CD8-positive, alpha-beta memory T cell (primary cell): ENCODE results near the gene ASTN2. TPM values are rescaled to one million over a fixed set of nuclear protein-coding genes. Genes with fewer than 3 reads are reported as not detected.
A peak's percentile ranks its signal among the peaks of the same experiment; 100 is the strongest.

Source experiments
- CTCF ChIA-PET: fragments of 350-600 bp; sonication (Branson Sonifier 250); formaldehyde crosslinking; loops from one replicate; lab custom pipeline; 2021; ENCODE audit warnings: antibody characterized with exemption; lab: Charles Lee
- POLR2A ChIA-PET: fragments of 350-600 bp; sonication (Branson Sonifier 250); formaldehyde crosslinking; loops from one replicate; lab custom pipeline; 2021; ENCODE audit warnings: antibody characterized with exemption; lab: Charles Lee
- DNase-seq, 5 donors: peaks; one replicate each; pipeline versions ENCODE4 v3.0.0 to v3.0.0-alpha.2; 2020 to 2022; ENCODE audit warnings: mixed read lengths in 1 of 5
- H3K27ac ChIP-seq: one replicate; pipeline ENCODE4 v1.7.0; 2013; ENCODE audit warnings: low read depth, mild to moderate bottlenecking, low read length, moderate library complexity
- H3K27me3 ChIP-seq: 2 replicates; pipeline ENCODE4 v1.7.0; 2013; ENCODE audit warnings: low read length, mild to moderate bottlenecking; ENCODE audit not compliant: insufficient read depth, poor library complexity, severe bottlenecking
- H3K36me3 ChIP-seq: 2 replicates; pipeline ENCODE4 v1.7.0; 2013; ENCODE audit warnings: mild to moderate bottlenecking, low read length, moderate library complexity; ENCODE audit not compliant: insufficient read depth
- H3K4me1 ChIP-seq: 2 replicates; pipeline ENCODE4 v1.7.0; 2013; ENCODE audit warnings: mild to moderate bottlenecking, low read length, moderate library complexity; ENCODE audit not compliant: insufficient read depth
- H3K4me3 ChIP-seq: 2 replicates; pipeline ENCODE4 v1.7.0; 2013; ENCODE audit warnings: mild to moderate bottlenecking, low read length
- H3K9me3 ChIP-seq: 2 replicates; pipeline ENCODE4 v1.7.0; 2013; ENCODE audit warnings: mild to moderate bottlenecking, low read length
- H3K27ac Mint-ChIP-seq, 8 donors: one replicate each; pipeline ENCODE4 v1.8.0; 2020 to 2021; ENCODE audit warnings: mixed read lengths in 8 of 8, mild to moderate bottlenecking in 6 of 8, inconsistent platforms in 3 of 8, moderate library complexity in 3 of 8
- H3K27me3 Mint-ChIP-seq, 2 donors: one replicate each; pipeline ENCODE4 v1.8.0; 2020 to 2021; ENCODE audit warnings: mixed read lengths in 2 of 2, mild to moderate bottlenecking in 1 of 2, moderate library complexity in 1 of 2
- H3K36me3 Mint-ChIP-seq, 3 donors: one replicate each; pipeline ENCODE4 v1.8.0; 2020 to 2021; ENCODE audit warnings: mixed read lengths in 3 of 3, inconsistent platforms in 1 of 3, mild to moderate bottlenecking in 1 of 3
- H3K4me1 Mint-ChIP-seq, 3 donors: one replicate each; pipeline ENCODE4 v1.8.0; 2020 to 2021; ENCODE audit warnings: mixed read lengths in 3 of 3, inconsistent platforms in 1 of 3, mild to moderate bottlenecking in 1 of 3
- H3K4me3 Mint-ChIP-seq, 7 donors: one replicate each; pipeline ENCODE4 v1.8.0; 2020 to 2021; ENCODE audit warnings: mixed read lengths in 7 of 7, mild to moderate bottlenecking in 6 of 7, moderate library complexity in 4 of 7, inconsistent platforms in 2 of 7
- H3K9me3 Mint-ChIP-seq, 5 donors: one replicate each; pipeline ENCODE4 v1.8.0; 2020 to 2022; ENCODE audit warnings: mixed read lengths in 5 of 5, mild to moderate bottlenecking in 3 of 5, moderate library complexity in 2 of 5, inconsistent platforms in 1 of 5
- polyA plus RNA-seq: library from polyadenylated mRNA; unstranded; fragments of 300-500 nt; fragmentation: Illumina TruSeq; gene quantifications from one replicate; pipeline ENCODE4 v1.2.3, GENCODE V29; 2021
- total RNA-seq, 2 experiments: library from RNA; stranded (reverse); gene quantifications; one replicate each; pipeline ENCODE4 v1.2.3, GENCODE V29; 2021

ASTN2 gene
- total and polyA plus RNA-seq, 3 experiments from 2014 or later, result 4.1 to 4.8 (median 4.2) TPM

- CTCF ChIA-PET, result no interaction called here
These were observed 145.9 kb downstream of the ASTN2 start for GRCh38 chr9:117268847-117269446.

DNA sequence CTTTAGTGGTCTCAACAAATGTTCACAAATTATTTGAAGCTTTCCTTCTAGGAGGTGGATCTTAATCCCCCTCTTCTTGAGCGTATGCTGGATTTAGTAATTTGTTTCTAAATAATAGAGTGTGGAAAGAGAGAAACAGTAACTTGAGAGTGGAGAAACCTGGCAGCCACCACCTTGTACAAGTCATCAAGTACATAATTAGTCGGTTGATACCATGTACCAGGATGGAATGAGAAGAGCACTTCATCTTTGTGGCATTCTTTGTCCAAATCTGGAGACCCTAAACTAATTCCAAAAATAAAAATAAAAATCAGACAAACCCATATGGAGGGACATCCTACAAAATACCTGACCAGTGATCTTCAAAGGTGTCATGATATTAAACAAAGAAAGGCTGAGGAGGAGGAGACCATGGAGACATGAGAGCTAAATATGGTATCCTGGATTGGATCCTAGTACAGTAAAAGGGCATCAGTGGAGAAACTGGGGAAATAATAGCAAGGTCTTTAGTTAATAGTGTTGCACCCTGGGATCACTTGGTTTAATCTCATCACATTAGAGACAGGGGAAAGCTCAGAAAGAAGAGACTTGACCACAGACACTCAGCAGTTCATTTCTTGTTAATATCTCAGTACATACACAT lies 147.9 kb downstream of the ASTN2 start:
- no peak for DNase-seq
- H3K4me1 Mint-ChIP-seq, result no peaks in the 10 kb centered on the region
- peaks cover 0 to 16% (median 3%) of the 10 kb centered on the region in 5 donors for H3K9me3 Mint-ChIP-seq
- no peaks in the 10 kb centered on the region for H3K36me3 ChIP-seq
- H3K27ac Mint-ChIP-seq, result no peak overlapping the region
- no peaks in the 10 kb centered on the region for H3K36me3 Mint-ChIP-seq
- no peak overlapping the region for H3K27ac ChIP-seq
- H3K9me3 ChIP-seq, result no peaks in the 10 kb centered on the region
- no peaks in the 10 kb centered on the region for H3K27me3 Mint-ChIP-seq
- no peaks in the 10 kb centered on the region for H3K4me1 ChIP-seq
- no peaks in the 10 kb centered on the region for H3K27me3 ChIP-seq
- no peak overlapping the region for H3K4me3 Mint-ChIP-seq
- ChIA-PET POLR2A (no interaction called here), CTCF (no interaction called here)
- H3K4me3 ChIP-seq, result no peak overlapping the region

More at GRCh38 chr9:117268847-117269446, 145.9 kb downstream of the ASTN2 start:
- Mint-ChIP-seq H3K4me1 (no peaks in the 10 kb centered on the region), H3K9me3 (peaks cover 2 to 16% (median 4%) of the 10 kb centered on the region in 5 donors), H3K36me3 (no peaks in the 10 kb centered on the region), H3K27me3 (no peaks in the 10 kb centered on the region), H3K27ac (no peak overlapping the region), H3K4me3 (no peak overlapping the region)
- no peaks in the 10 kb centered on the region for H3K9me3 ChIP-seq
- H3K4me1 ChIP-seq, result no peaks in the 10 kb centered on the region
- H3K27ac ChIP-seq, result no peak overlapping the region
- no peak for DNase-seq
- H3K4me3 ChIP-seq, result no peak overlapping the region
- POLR2A ChIA-PET, result no interaction called here
- no peaks in the 10 kb centered on the region for H3K27me3 ChIP-seq
- H3K36me3 ChIP-seq, result no peaks in the 10 kb centered on the region

- H3K27me3 ChIP-seq, result no peaks in the 10 kb centered on the region
- no peaks in the 10 kb centered on the region for H3K36me3 Mint-ChIP-seq
- H3K27ac ChIP-seq, result no peak overlapping the region
- POLR2A ChIA-PET, result no interaction called here
- H3K27me3 Mint-ChIP-seq, result no peaks in the 10 kb centered on the region
- no peak overlapping the region for H3K4me3 Mint-ChIP-seq
- no peak overlapping the region for H3K4me3 ChIP-seq
- no peak overlapping the region for H3K27ac Mint-ChIP-seq
- no peaks in the 10 kb centered on the region for H3K4me1 Mint-ChIP-seq
- DNase-seq, result no peak
- H3K4me1 ChIP-seq, result no peaks in the 10 kb centered on the region
- CTCF ChIA-PET, result no interaction called here
- H3K9me3 Mint-ChIP-seq, result peaks cover 0 to 10% (median 3%) of the 10 kb centered on the region in 5 donors
- no peaks in the 10 kb centered on the region for H3K9me3 ChIP-seq
- no peaks in the 10 kb centered on the region for H3K36me3 ChIP-seq
These were observed 149.6 kb downstream of the ASTN2 start for GRCh38 chr9:117265253-117265652.

- H3K27me3 Mint-ChIP-seq, result peaks cover 0 to 1% of the 10 kb centered on the region in 2 donors
- H3K36me3 ChIP-seq, result no peaks in the 10 kb centered on the region
- H3K27ac ChIP-seq, result no peak overlapping the region
- peaks cover 0 to 6% (median 2%) of the 10 kb centered on the region in 5 donors for H3K9me3 Mint-ChIP-seq
- H3K4me3 Mint-ChIP-seq, result no peak overlapping the region
- H3K27ac Mint-ChIP-seq, result no peak overlapping the region
- H3K4me1 ChIP-seq, result no peaks in the 10 kb centered on the region
- H3K4me3 ChIP-seq, result no peak overlapping the region
- no peaks in the 10 kb centered on the region for H3K27me3 ChIP-seq
- ChIA-PET CTCF (no interaction called here), POLR2A (no interaction called here)
- H3K36me3 Mint-ChIP-seq, result no peaks in the 10 kb centered on the region
- no peaks in the 10 kb centered on the region for H3K4me1 Mint-ChIP-seq
- no peak for DNase-seq
- no peaks in the 10 kb centered on the region for H3K9me3 ChIP-seq
These were observed 156.5 kb downstream of the ASTN2 start for GRCh38 chr9:117258184-117258866.

DNA sequence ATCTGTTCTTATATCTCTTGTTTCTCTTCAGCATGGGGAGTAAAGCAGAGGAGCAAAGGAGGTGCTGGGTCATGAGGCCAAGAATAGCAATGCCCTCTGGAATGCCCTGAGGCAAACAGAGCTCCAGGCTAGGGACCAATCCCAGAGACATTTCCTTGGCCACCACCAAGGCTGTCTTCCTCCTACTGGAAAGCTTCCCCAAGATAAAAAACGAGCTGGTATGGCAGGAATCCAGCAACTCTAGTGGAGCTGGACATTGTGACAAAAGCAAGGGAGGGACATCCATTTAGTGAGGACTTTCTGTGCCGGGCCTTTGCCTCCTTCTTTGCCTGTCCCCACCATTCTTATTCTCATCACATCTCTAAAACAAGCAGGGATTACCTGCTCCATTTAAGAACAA lies 161.6 kb downstream of the ASTN2 start:
- no peaks in the 10 kb centered on the region for H3K36me3 ChIP-seq
- Mint-ChIP-seq H3K4me1 (no peaks in the 10 kb centered on the region), H3K9me3 (peaks cover 3 to 6% (median 5%) of the 10 kb centered on the region in 5 donors), H3K27ac (no peak overlapping the region), H3K27me3 (no peaks in the 10 kb centered on the region), H3K4me3 (no peak overlapping the region), H3K36me3 (no peaks in the 10 kb centered on the region)
- H3K9me3 ChIP-seq, result no peaks in the 10 kb centered on the region
- H3K4me1 ChIP-seq, result no peaks in the 10 kb centered on the region
- no peaks in the 10 kb centered on the region for H3K27me3 ChIP-seq
- no peak overlapping the region for H3K4me3 ChIP-seq
- ChIA-PET CTCF (no interaction called here), POLR2A (no interaction called here)
- no peak for DNase-seq
- H3K27ac ChIP-seq, result no peak overlapping the region

GRCh38 chr9:117250610-117251215 lies 164.1 kb downstream of the ASTN2 start:
- Histone ChIP-seq H3K27ac (no peak overlapping the region), H3K4me1 (no peaks in the 10 kb centered on the region), H3K4me3 (no peak overlapping the region), H3K9me3 (no peaks in the 10 kb centered on the region), H3K36me3 (no peaks in the 10 kb centered on the region), H3K27me3 (no peaks in the 10 kb centered on the region)
- POLR2A ChIA-PET, result no interaction called here
- Mint-ChIP-seq H3K4me3 (no peak overlapping the region), H3K9me3 (peaks cover 3 to 6% (median 5%) of the 10 kb centered on the region in 5 donors), H3K27ac (peak overlapping the region in 1 of 8 donors; percentile 33), H3K27me3 (peaks cover 0 to 1% of the 10 kb centered on the region in 2 donors), H3K36me3 (no peaks in the 10 kb centered on the region), H3K4me1 (no peaks in the 10 kb centered on the region)
- CTCF ChIA-PET, result no interaction called here
- DNase-seq, result no peak

GRCh38 chr9:117249799-117250198 lies 165.1 kb downstream of the ASTN2 start:
- no peak for DNase-seq
- H3K27me3 Mint-ChIP-seq, result peaks cover 0 to 1% of the 10 kb centered on the region in 2 donors
- Histone ChIP-seq H3K27me3 (no peaks in the 10 kb centered on the region), H3K9me3 (no peaks in the 10 kb centered on the region), H3K4me1 (no peaks in the 10 kb centered on the region), H3K36me3 (no peaks in the 10 kb centered on the region), H3K27ac (no peak overlapping the region), H3K4me3 (no peak overlapping the region)
- no peak overlapping the region for H3K27ac Mint-ChIP-seq
- no peaks in the 10 kb centered on the region for H3K36me3 Mint-ChIP-seq
- ChIA-PET CTCF (no interaction called here), POLR2A (no interaction called here)
- H3K9me3 Mint-ChIP-seq, result peaks cover 0 to 5% (median 5%) of the 10 kb centered on the region in 5 donors
- H3K4me1 Mint-ChIP-seq, result no peaks in the 10 kb centered on the region
- H3K4me3 Mint-ChIP-seq, result no peak overlapping the region

DNA sequence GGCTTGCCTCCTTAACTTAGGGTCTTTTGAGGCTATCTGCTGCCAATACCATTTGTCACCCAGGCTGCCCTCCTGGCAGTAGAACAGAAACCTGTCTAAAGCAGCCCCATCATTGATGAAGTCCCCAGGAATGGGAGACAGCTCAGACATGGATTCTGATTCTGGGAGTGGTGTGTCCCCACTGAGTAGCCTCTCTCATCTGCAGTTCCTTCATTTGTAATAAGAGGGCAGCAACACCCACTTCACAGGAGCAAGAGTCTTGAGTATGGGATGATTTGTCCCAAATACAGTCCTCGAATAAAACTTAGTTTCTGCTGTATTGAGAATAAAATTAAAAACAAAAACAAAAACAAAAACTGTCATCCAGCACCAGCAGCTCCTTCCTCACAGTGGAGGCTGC lies 167.6 kb downstream of the ASTN2 start:
- POLR2A ChIA-PET, result no interaction called here
- H3K27me3 Mint-ChIP-seq, result peaks cover 0 to 1% of the 10 kb centered on the region in 2 donors
- H3K36me3 Mint-ChIP-seq, result no peaks in the 10 kb centered on the region

More for the DNA sequence above, 167.6 kb downstream of the ASTN2 start:
- Histone ChIP-seq H3K27me3 (no peaks in the 10 kb centered on the region), H3K36me3 (no peaks in the 10 kb centered on the region), H3K4me1 (no peaks in the 10 kb centered on the region), H3K9me3 (no peaks in the 10 kb centered on the region), H3K4me3 (no peak overlapping the region), H3K27ac (no peak overlapping the region)
- CTCF ChIA-PET, result no interaction called here
- no peaks in the 10 kb centered on the region for H3K4me1 Mint-ChIP-seq
- H3K27ac Mint-ChIP-seq, result no peak overlapping the region
- peaks cover 0 to 7% (median 5%) of the 10 kb centered on the region in 5 donors for H3K9me3 Mint-ChIP-seq
- no peak for DNase-seq
- H3K4me3 Mint-ChIP-seq, result no peak overlapping the region
